Measurements from ENCODE around the gene KIAA0513.
A peak's percentile ranks its signal among the peaks of the same experiment; 100 is the strongest.

The KIAA0513 gene

GRCh38 chr16:85077576-85078125 lies 50.1 kb downstream of the KIAA0513 start:
- Histone ChIP-seq H3K27me3 (ENCODE audit: control insufficient read depth in 3 of 3, insufficient read depth in 3 of 3, low read depth in 1 of 3, low read length in 3 of 3) (no peaks in the 10 kb centered on the region), H3K14ac (ENCODE audit: low read length) (peak overlapping the region; percentile 23), H2BK5ac (ENCODE audit: low read length) (peak overlapping the region; percentile 93), H3K79me1 (ENCODE audit: low read depth, low read length) (peaks cover 3% of the 10 kb centered on the region), H3K9ac (ENCODE audit: low read depth, low read length, poor library complexity) (peak overlapping the region; percentile 54), H3K23ac (ENCODE audit: low read depth, low read length, poor library complexity) (peak overlapping the region; percentile 81), H2BK15ac (ENCODE audit: low read length) (peak overlapping the region; percentile 50), H3K18ac (ENCODE audit: low read length) (peak overlapping the region; percentile 85), H3K27ac (replicated peaks; ENCODE audit: low read length) (no peak overlapping the region), H2BK12ac (ENCODE audit: low read length) (peak overlapping the region; percentile 30), H2AFZ (ENCODE audit: low read length) (no peak overlapping the region), H3K4me3 (ENCODE audit: low read length in 2 of 2) (no peak overlapping the region), H3K4me2 (ENCODE audit: insufficient read depth, low read length, poor library complexity, severe bottlenecking) (no peak overlapping the region), H3K9me3 (replicated peaks in 1 of 2; ENCODE audit: control insufficient read depth in 2 of 2, insufficient read depth in 1 of 2, low read depth in 1 of 2, low read length in 2 of 2) (no peaks in the 10 kb centered on the region), H3K4me1 (ENCODE audit: control insufficient read depth in 2 of 2, insufficient read depth in 1 of 2, low read depth in 1 of 2, low read length in 2 of 2) (peaks cover 31 to 35% of the 10 kb centered on the region in 2 donors), H4K91ac (ENCODE audit: low read depth, low read length, poor library complexity) (no peak overlapping the region), H2BK120ac (ENCODE audit: low read depth, low read length) (peak overlapping the region; percentile 43), H3K36me3 (replicated peaks in 1 of 2; ENCODE audit: control insufficient read depth in 2 of 2, insufficient read depth in 2 of 2, low read length in 2 of 2) (no peaks in the 10 kb centered on the region), H4K8ac (ENCODE audit: low read depth, low read length) (no peak overlapping the region), H2AK5ac (ENCODE audit: low read depth, low read length) (peak overlapping the region; percentile 96), H3K4ac (ENCODE audit: low read length) (no peak overlapping the region)
- no CpG with 5 or more reads among the region's 16 CpGs for WGBS, 2 donors (ENCODE audit: extremely low coverage in 2 of 2, insufficient read length in 2 of 2, insufficient replicate concordance in 1 of 2)
- no peak for DNase-seq (ENCODE audit: low spot score)

GRCh38 chr16:85078226-85078625 lies 50.6 kb downstream of the KIAA0513 start:
- H2AK5ac ChIP-seq (ENCODE audit: low read depth, low read length): no peak overlapping the region
- no peak overlapping the region for H2BK120ac ChIP-seq (ENCODE audit: low read depth, low read length)
- H3K18ac ChIP-seq (ENCODE audit: low read length): no peak overlapping the region
- WGBS, 2 donors (ENCODE audit: extremely low coverage in 2 of 2, insufficient read length in 2 of 2, insufficient replicate concordance in 1 of 2): no CpG with 5 or more reads among the region's 10 CpGs
- peaks cover 35 to 36% of the 10 kb centered on the region in 2 donors for H3K4me1 ChIP-seq (ENCODE audit: control insufficient read depth in 2 of 2, insufficient read depth in 1 of 2, low read depth in 1 of 2, low read length in 2 of 2)
- no peak overlapping the region for H3K9ac ChIP-seq (ENCODE audit: low read depth, low read length, poor library complexity)
- no peak overlapping the region for H2AFZ ChIP-seq (ENCODE audit: low read length)
- no peak for DNase-seq (ENCODE audit: low spot score)
- H3K23ac ChIP-seq (ENCODE audit: low read depth, low read length, poor library complexity): no peak overlapping the region
- H3K79me1 ChIP-seq (ENCODE audit: low read depth, low read length): peaks cover 3% of the 10 kb centered on the region
- H2BK15ac ChIP-seq (ENCODE audit: low read length): no peak overlapping the region
- no peak overlapping the region for H3K4me2 ChIP-seq (ENCODE audit: insufficient read depth, low read length, poor library complexity, severe bottlenecking)
- no peak overlapping the region for H4K8ac ChIP-seq (ENCODE audit: low read depth, low read length)
- H3K4me3 ChIP-seq (ENCODE audit: low read length in 2 of 2): no peak overlapping the region
- H4K91ac ChIP-seq (ENCODE audit: low read depth, low read length, poor library complexity): no peak overlapping the region
- H2BK5ac ChIP-seq (ENCODE audit: low read length): no peak overlapping the region
- H3K36me3 ChIP-seq (replicated peaks in 1 of 2; ENCODE audit: control insufficient read depth in 2 of 2, insufficient read depth in 2 of 2, low read length in 2 of 2): no peaks in the 10 kb centered on the region
- no peak overlapping the region for H3K27ac ChIP-seq (replicated peaks; ENCODE audit: low read length)
- no peaks in the 10 kb centered on the region for H3K9me3 ChIP-seq (replicated peaks in 1 of 2; ENCODE audit: control insufficient read depth in 2 of 2, insufficient read depth in 1 of 2, low read depth in 1 of 2, low read length in 2 of 2)
- no peak overlapping the region for H3K4ac ChIP-seq (ENCODE audit: low read length)
- no peaks in the 10 kb centered on the region for H3K27me3 ChIP-seq (ENCODE audit: control insufficient read depth in 3 of 3, insufficient read depth in 3 of 3, low read depth in 1 of 3, low read length in 3 of 3)
- H3K14ac ChIP-seq (ENCODE audit: low read length): no peak overlapping the region
- H2BK12ac ChIP-seq (ENCODE audit: low read length): no peak overlapping the region

- Histone ChIP-seq H2BK12ac (ENCODE audit: low read length) (no peak overlapping the region), H3K18ac (ENCODE audit: low read length) (no peak overlapping the region), H3K23ac (ENCODE audit: low read depth, low read length, poor library complexity) (peak overlapping the region; percentile 23), H3K27me3 (ENCODE audit: control insufficient read depth in 3 of 3, insufficient read depth in 3 of 3, low read depth in 1 of 3, low read length in 3 of 3) (no peaks in the 10 kb centered on the region), H3K9me3 (replicated peaks in 1 of 2; ENCODE audit: control insufficient read depth in 2 of 2, insufficient read depth in 1 of 2, low read depth in 1 of 2, low read length in 2 of 2) (no peaks in the 10 kb centered on the region), H4K91ac (ENCODE audit: low read depth, low read length, poor library complexity) (no peak overlapping the region), H3K4me3 (ENCODE audit: low read length in 2 of 2) (no peak overlapping the region), H3K36me3 (replicated peaks in 1 of 2; ENCODE audit: control insufficient read depth in 2 of 2, insufficient read depth in 2 of 2, low read length in 2 of 2) (no peaks in the 10 kb centered on the region), H2BK120ac (ENCODE audit: low read depth, low read length) (no peak overlapping the region), H3K14ac (ENCODE audit: low read length) (no peak overlapping the region), H3K79me1 (ENCODE audit: low read depth, low read length) (peaks cover 2% of the 10 kb centered on the region), H4K8ac (ENCODE audit: low read depth, low read length) (no peak overlapping the region), H2BK15ac (ENCODE audit: low read length) (no peak overlapping the region), H2BK5ac (ENCODE audit: low read length) (no peak overlapping the region), H3K27ac (replicated peaks; ENCODE audit: low read length) (no peak overlapping the region), H2AK5ac (ENCODE audit: low read depth, low read length) (peak overlapping the region; percentile 19), H3K4me2 (ENCODE audit: insufficient read depth, low read length, poor library complexity, severe bottlenecking) (no peak overlapping the region), H3K4me1 (ENCODE audit: control insufficient read depth in 2 of 2, insufficient read depth in 1 of 2, low read depth in 1 of 2, low read length in 2 of 2) (peaks cover 40 to 43% of the 10 kb centered on the region in 2 donors), H2AFZ (ENCODE audit: low read length) (no peak overlapping the region), H3K4ac (ENCODE audit: low read length) (no peak overlapping the region), H3K9ac (ENCODE audit: low read depth, low read length, poor library complexity) (no peak overlapping the region)
- no CpG with 5 or more reads among the region's 10 CpGs for WGBS, 2 donors (ENCODE audit: extremely low coverage in 2 of 2, insufficient read length in 2 of 2, insufficient replicate concordance in 1 of 2)
- DNase-seq (ENCODE audit: low spot score): no peak
These were observed 51.4 kb downstream of the KIAA0513 start for GRCh38 chr16:85078952-85079351.

- H4K91ac ChIP-seq (ENCODE audit: low read depth, low read length, poor library complexity): no peak overlapping the region
- DNase-seq (ENCODE audit: low spot score): no peak
- peaks cover 40 to 43% of the 10 kb centered on the region in 2 donors for H3K4me1 ChIP-seq (ENCODE audit: control insufficient read depth in 2 of 2, insufficient read depth in 1 of 2, low read depth in 1 of 2, low read length in 2 of 2)
- no peak overlapping the region for H3K4me2 ChIP-seq (ENCODE audit: insufficient read depth, low read length, poor library complexity, severe bottlenecking)
- no peak overlapping the region for H4K8ac ChIP-seq (ENCODE audit: low read depth, low read length)
- H2AFZ ChIP-seq (ENCODE audit: low read length): peak overlapping the region; percentile 34
- no peak overlapping the region for H3K9ac ChIP-seq (ENCODE audit: low read depth, low read length, poor library complexity)
- WGBS, 2 donors (ENCODE audit: extremely low coverage in 2 of 2, insufficient read length in 2 of 2, insufficient replicate concordance in 1 of 2): no CpG with 5 or more reads among the region's 22 CpGs
- no peak overlapping the region for H3K4me3 ChIP-seq (ENCODE audit: low read length in 2 of 2)
- H2BK12ac ChIP-seq (ENCODE audit: low read length): no peak overlapping the region
- no peak overlapping the region for H3K27ac ChIP-seq (replicated peaks; ENCODE audit: low read length)
- H2AK5ac ChIP-seq (ENCODE audit: low read depth, low read length): no peak overlapping the region
- peak overlapping the region; percentile 94 for H2BK15ac ChIP-seq (ENCODE audit: low read length)
- H2BK120ac ChIP-seq (ENCODE audit: low read depth, low read length): no peak overlapping the region
- no peak overlapping the region for H3K23ac ChIP-seq (ENCODE audit: low read depth, low read length, poor library complexity)
- H3K36me3 ChIP-seq (replicated peaks in 1 of 2; ENCODE audit: control insufficient read depth in 2 of 2, insufficient read depth in 2 of 2, low read length in 2 of 2): no peaks in the 10 kb centered on the region
- no peak overlapping the region for H3K4ac ChIP-seq (ENCODE audit: low read length)
- H3K79me1 ChIP-seq (ENCODE audit: low read depth, low read length): peaks cover 2% of the 10 kb centered on the region
- H3K9me3 ChIP-seq (replicated peaks in 1 of 2; ENCODE audit: control insufficient read depth in 2 of 2, insufficient read depth in 1 of 2, low read depth in 1 of 2, low read length in 2 of 2): no peaks in the 10 kb centered on the region
- peak overlapping the region; percentile 65 for H3K18ac ChIP-seq (ENCODE audit: low read length)
- H2BK5ac ChIP-seq (ENCODE audit: low read length): no peak overlapping the region
- no peaks in the 10 kb centered on the region for H3K27me3 ChIP-seq (ENCODE audit: control insufficient read depth in 3 of 3, insufficient read depth in 3 of 3, low read depth in 1 of 3, low read length in 3 of 3)
- H3K14ac ChIP-seq (ENCODE audit: low read length): no peak overlapping the region
These were observed 52.4 kb downstream of the KIAA0513 start for GRCh38 chr16:85079785-85080570.
